ENCODE measurements around the gene GTF2H4.

Gene GTF2H4

GRCh38 chr6:30882759-30883684 is 25.0 kb upstream of the GTF2H4 start:
- DNase-seq = no peak

GRCh38 chr6:30883685-30884520 is 24.1 kb upstream of the GTF2H4 start, which contains the start of gene DDR1:
Gene DDR1 (plus strand): TSS chr6:30884519. CDS start chr6:30888730, 4,211 bp downstream.
- peak; percentile 66 for DNase-seq

- no peak for DNase-seq
These were observed 23.2 kb upstream of the GTF2H4 start for GRCh38 chr6:30884521-30885480.

GRCh38 chr6:30885481-30885998 is 22.5 kb upstream of the GTF2H4 start:
- no peak for DNase-seq

GRCh38 chr6:30885999-30886896 is 21.8 kb upstream of the GTF2H4 start:
- DNase-seq = peak; percentile 80

- DNase-seq = no peak
These were observed 21.1 kb upstream of the GTF2H4 start for GRCh38 chr6:30886897-30887255.

GRCh38 chr6:30887901-30888815 is 19.8 kb upstream of the GTF2H4 start:
- DNase-seq = no peak

GRCh38 chr6:30888816-30889495 is 19.1 kb upstream of the GTF2H4 start:
- DNase-seq = no peak

- DNase-seq = no peak
These were observed 18.5 kb upstream of the GTF2H4 start for GRCh38 chr6:30889496-30889885.

- DNase-seq = peak; percentile 88
These were observed 17.9 kb upstream of the GTF2H4 start for GRCh38 chr6:30889921-30890645.

GRCh38 chr6:30890646-30891449 is 17.2 kb upstream of the GTF2H4 start:
- DNase-seq = no peak

GRCh38 chr6:30891450-30891723 is 16.6 kb upstream of the GTF2H4 start:
- DNase-seq = no peak

- DNase-seq = no peak
These were observed 16.0 kb upstream of the GTF2H4 start for GRCh38 chr6:30891816-30892538.

- DNase-seq = no peak
These were observed 14.9 kb upstream of the GTF2H4 start for GRCh38 chr6:30893001-30893591.

- no peak for DNase-seq
These were observed 14.3 kb upstream of the GTF2H4 start for GRCh38 chr6:30893666-30894065.

GRCh38 chr6:30894381-30894780 is 13.6 kb upstream of the GTF2H4 start:
- no peak for DNase-seq

GRCh38 chr6:30894935-30895334 is 13.1 kb upstream of the GTF2H4 start:
- DNase-seq = no peak

All from NCI-H1105 (cell line).